HCT116 (cell line): Measurements from ENCODE around the gene IQGAP2. TPM values are rescaled to one million over a fixed set of nuclear protein-coding genes. Genes with fewer than 3 reads are reported as not detected.

ENCODE experiments used
- ATAC-seq: fragments of 200-7000 bp; cut with Tn5 transposase; 2 replicates; pipeline ENCODE4 v1.9.1; 2020; ENCODE audit warnings: mild to moderate bottlenecking, moderate library complexity
- BruUV-seq: library from RNA; stranded (reverse); fragments of 400-500 nt; replicated peaks from 2 replicates; lab custom pipeline; 2021; lab: Mats Ljungman, UMichigan
- CTCF ChIA-PET: fragments of 300-600 bp; sonication (Branson Sonifier 250); formaldehyde crosslinking; loops from one replicate; lab custom pipeline; 2021; ENCODE audit warnings: antibody characterized with exemption; lab: Charles Lee
- POLR2A ChIA-PET: fragments of 300-600, 350-600 bp; sonication (Branson Sonifier 250); formaldehyde crosslinking; loops from one replicate; lab custom pipeline; 2021; ENCODE audit warnings: antibody characterized with exemption; lab: Charles Lee
- RAD21 ChIA-PET, 2 experiments: fragments of 300-600 bp; sonication (Branson Sonifier 250); formaldehyde crosslinking; loops; one replicate each; lab custom pipeline; 2023; ENCODE audit warnings: low total read pairs in 2 of 2; ENCODE audit not compliant: uncharacterized antibody in 2 of 2, unreplicated experiment in 2 of 2, low non-redundant PET in 1 of 2; lab: Charles Lee
- DNase-seq: peaks from one replicate; pipeline ENCODE4 v3.0.0-alpha.2; 2010; ENCODE audit warnings: low read depth, low spot score
- H2AFZ ChIP-seq: fragments of 200-600 bp; shearing (Covaris generic), sonication (generic); 2 replicates; pipeline ENCODE4 v1.6.1; 2017; ENCODE audit warnings: low read depth, mixed run types, mixed read lengths, antibody characterized with exemption, low read length; ENCODE audit not compliant: poor library complexity, severe bottlenecking
- H3K27ac ChIP-seq: 2 replicates; pipeline ENCODE4 v1.5.1; 2012; ENCODE audit warnings: low read depth, low read length
- H3K27me3 ChIP-seq: fragments of 200-600 bp; sonication (generic); 2 replicates; pipeline ENCODE4 v1.6.1; 2016; ENCODE audit warnings: mixed run types, low read length, mixed read lengths; ENCODE audit not compliant: insufficient read depth
- H3K36me3 ChIP-seq, 2 experiments: fragments of 200-500 bp in 1 of 2; fragments of 200-600 bp in 1 of 2; sonication (Bioruptor generic) in 1 of 2; sonication (generic) in 1 of 2; 2 replicates each; pipeline versions ENCODE4 v1.5.1 to v1.6.1; 2014 to 2016; ENCODE audit warnings: low read length in 2 of 2, inconsistent platforms in 1 of 2, mixed read lengths in 1 of 2, mixed run types in 1 of 2; ENCODE audit not compliant: insufficient read depth in 2 of 2, control insufficient read depth in 1 of 2
- H3K4me1 ChIP-seq, 2 experiments: fragments of 200-600 bp in 1 of 2; sonication (generic) in 1 of 2; 2 replicates each; pipeline versions ENCODE4 v1.5.1 to v1.6.1; 2012 to 2017; ENCODE audit warnings: low read length in 2 of 2, inconsistent platforms in 1 of 2, mild to moderate bottlenecking in 1 of 2, mixed read lengths in 1 of 2, mixed run types in 1 of 2, moderate library complexity in 1 of 2; ENCODE audit not compliant: insufficient read depth in 2 of 2, control insufficient read depth in 1 of 2
- H3K4me2 ChIP-seq: fragments of 200-600 bp; sonication (generic); 2 replicates; pipeline ENCODE4 v1.6.1; 2017; ENCODE audit warnings: mixed run types, low read length, mixed read lengths
- H3K4me3 ChIP-seq, 2 experiments: fragments of 200-600 bp in 1 of 2; sonication (generic) in 1 of 2; replicated peaks in 1 of 2; 2 replicates each; pipeline ENCODE4 v1.5.1; 2011 to 2016; ENCODE audit warnings: low read length in 2 of 2, control low read depth in 1 of 2, low read depth in 1 of 2, mild to moderate bottlenecking in 1 of 2, mixed read lengths in 1 of 2, mixed run types in 1 of 2
- H3K79me2 ChIP-seq: fragments of 200-600 bp; sonication (generic); 2 replicates; pipeline ENCODE4 v1.6.1; 2017; ENCODE audit warnings: mild to moderate bottlenecking, mixed run types, low read length, moderate library complexity, mixed read lengths; ENCODE audit not compliant: insufficient read depth
- H3K9ac ChIP-seq: fragments of 200-600 bp; sonication (generic); 2 replicates; pipeline ENCODE4 v1.6.1; 2016; ENCODE audit warnings: low read length, mixed read lengths
- H3K9me2 ChIP-seq: fragments of 200-600 bp; sonication (generic), shearing (Covaris generic); 2 replicates; pipeline ENCODE4 v1.6.1; 2017; ENCODE audit warnings: mixed run types, mild to moderate bottlenecking, moderate library complexity; ENCODE audit not compliant: insufficient read depth
- H3K9me3 ChIP-seq, 2 experiments: fragments of 200-500 bp in 1 of 2; fragments of 200-600 bp in 1 of 2; sonication (Bioruptor generic) in 1 of 2; sonication (generic) in 1 of 2; 2 replicates each; pipeline ENCODE4 v1.6.1; 2014 to 2017; ENCODE audit warnings: low read length in 2 of 2, mixed read lengths in 2 of 2, inconsistent platforms in 1 of 2, low read depth in 1 of 2, mild to moderate bottlenecking in 1 of 2, mixed run types in 1 of 2, moderate library complexity in 1 of 2; ENCODE audit not compliant: control insufficient read depth in 1 of 2, insufficient read depth in 1 of 2
- H4K20me1 ChIP-seq: fragments of 200-600 bp; sonication (generic), shearing (Covaris generic); 2 replicates; pipeline ENCODE4 v1.6.1; 2017; ENCODE audit warnings: mixed run types, mild to moderate bottlenecking, moderate library complexity; ENCODE audit not compliant: insufficient read depth
- CBX3 ChIP-seq: IDR thresholded peaks from 2 replicates; pipeline ENCODE4 v1.6.1; 2012; ENCODE audit warnings: low read depth
- EZH2phosphoT487 ChIP-seq: fragments of 200-600 bp; IDR thresholded peaks from 2 replicates; pipeline ENCODE4 v1.6.1; 2018; ENCODE audit warnings: antibody characterized with exemption, borderline replicate concordance
- FOSL1 ChIP-seq: IDR thresholded peaks from 2 replicates; pipeline ENCODE4 v1.6.1; 2012; ENCODE audit warnings: low read depth
- POLR2A ChIP-seq: IDR thresholded peaks from 2 replicates; pipeline ENCODE4 v1.7.0; 2011; ENCODE audit warnings: borderline replicate concordance; ENCODE audit not compliant: insufficient read depth, insufficient read length; ENCODE audit errors: extremely low read depth
- REST ChIP-seq: IDR thresholded peaks from 2 replicates; pipeline ENCODE4 v1.6.1; 2012; ENCODE audit warnings: low read depth
- SIN3A ChIP-seq: IDR thresholded peaks from 2 replicates; pipeline ENCODE4 v1.6.1; 2012; ENCODE audit warnings: low read depth
- SRF ChIP-seq: IDR thresholded peaks from 2 replicates; pipeline ENCODE4 v1.6.1; 2012; ENCODE audit warnings: low read depth
- TCF7L2 ChIP-seq: IDR thresholded peaks from 2 replicates; pipeline ENCODE4 v1.7.0; 2011; ENCODE audit warnings: borderline replicate concordance, inconsistent platforms; ENCODE audit not compliant: insufficient read depth, insufficient read length; ENCODE audit errors: extremely low read depth
- ZFX ChIP-seq: fragments of 450-650 bp; IDR thresholded peaks from 2 replicates; pipeline ENCODE4 v1.6.1; 2017
- ZNF274 ChIP-seq: fragments of 200-500 bp; sonication (Bioruptor generic); IDR thresholded peaks from 2 replicates; pipeline ENCODE4 v1.6.1; 2014; ENCODE audit warnings: mild to moderate bottlenecking, low read depth, low read length, inconsistent platforms
- intact Hi-C: fragments of 100-400 bp; cut with micrococcal nuclease; formaldehyde crosslinking; loops from 2 replicates; pipeline ENCODE4 v1.10.0; 2022
- total RNA-seq: library from RNA; stranded (reverse); gene quantifications from one replicate; pipeline ENCODE4 v1.2.1, GENCODE V29; 2021; ENCODE audit not compliant: unreplicated experiment
- TF ChIP-seq, protein P1 (sequence below), 3 experiments: fragments of 200-600 bp in 1 of 3; sonication (generic) in 1 of 3; IDR thresholded peaks in 2 of 3; conservative IDR thresholded peaks in 1 of 3; 2 replicates each; pipeline ENCODE4 v1.5.1; 2012 to 2017; ENCODE audit warnings: low read depth in 2 of 3, low read length in 2 of 3, antibody characterized with exemption in 1 of 3, borderline replicate concordance in 1 of 3, control low read depth in 1 of 3, mild to moderate bottlenecking in 1 of 3, mixed read lengths in 1 of 3, mixed run types in 1 of 3, moderate library complexity in 1 of 3; ENCODE audit not compliant: insufficient read depth in 1 of 3

IQGAP2 gene
- total RNA-seq, 1 experiment from 2014 or later: 2.0 TPM

- DNase-seq: no peak
- H3K79me2 ChIP-seq: no peaks in the 10 kb centered on the region
- TF ChIP-seq ZFX: no peak
- no peak for TF ChIP-seq POLR2A
- no peak for TF ChIP-seq TCF7L2
- TF ChIP-seq, all 23 proteins: peak for 0
- Histone ChIP-seq H4K20me1 (no peaks in the 10 kb centered on the region), H3K4me1 (peaks cover 0 to 6% of the 10 kb centered on the region in 2 experiments; a peak in 3 of 4 replicates), H3K9ac (no peak overlapping the region), H3K27ac (no peak overlapping the region), H3K4me3 (no peak overlapping the region), H3K4me2 (no peak overlapping the region), H3K9me2 (no peaks in the 10 kb centered on the region), H3K9me3 (no peaks in the 10 kb centered on the region), H3K36me3 (no peaks in the 10 kb centered on the region), H3K27me3 (no peaks in the 10 kb centered on the region), H2AFZ (no peak overlapping the region)
- ATAC-seq: no peak
- CTCF ChIA-PET: no interaction called here
- no TSS peak for BruUV-seq
- RAD21 ChIA-PET: no interaction called here
- POLR2A ChIA-PET: no interaction called here
- intact Hi-C loops: no loop called here
These were observed 121.2 kb downstream of the IQGAP2 start for GRCh38 chr5:76524101-76524835.

DNA sequence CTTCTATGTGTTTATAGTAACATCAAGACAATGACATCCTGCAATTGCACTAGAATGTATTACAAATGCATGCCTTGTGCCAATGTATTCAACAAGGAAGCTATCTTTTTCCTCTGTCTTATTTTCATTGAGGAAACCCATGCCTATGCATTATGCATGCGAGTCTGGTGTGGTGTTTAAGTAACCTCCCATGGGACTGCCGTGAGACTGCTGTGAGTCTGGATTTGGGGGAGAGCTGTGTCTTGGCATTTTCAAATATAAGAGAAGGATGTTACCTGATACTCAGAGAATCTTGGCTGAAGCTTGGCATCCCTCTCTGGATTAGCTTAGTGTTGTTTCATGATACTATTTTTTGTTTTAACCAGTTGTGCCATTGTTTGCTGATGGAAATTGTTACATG is 121.8 kb downstream of the IQGAP2 start:
- no peak overlapping the region for H3K4me2 ChIP-seq
- CTCF ChIA-PET: no interaction called here
- peaks cover 0 to 6% of the 10 kb centered on the region in 2 experiments; a peak in 3 of 4 replicates for H3K4me1 ChIP-seq
- H3K27me3 ChIP-seq: no peaks in the 10 kb centered on the region
- no peak for TF ChIP-seq SIN3A
- TF ChIP-seq FOSL1: no peak
- no peak for TF ChIP-seq REST
- TF ChIP-seq SRF: no peak
- TF ChIP-seq, protein P1, sequence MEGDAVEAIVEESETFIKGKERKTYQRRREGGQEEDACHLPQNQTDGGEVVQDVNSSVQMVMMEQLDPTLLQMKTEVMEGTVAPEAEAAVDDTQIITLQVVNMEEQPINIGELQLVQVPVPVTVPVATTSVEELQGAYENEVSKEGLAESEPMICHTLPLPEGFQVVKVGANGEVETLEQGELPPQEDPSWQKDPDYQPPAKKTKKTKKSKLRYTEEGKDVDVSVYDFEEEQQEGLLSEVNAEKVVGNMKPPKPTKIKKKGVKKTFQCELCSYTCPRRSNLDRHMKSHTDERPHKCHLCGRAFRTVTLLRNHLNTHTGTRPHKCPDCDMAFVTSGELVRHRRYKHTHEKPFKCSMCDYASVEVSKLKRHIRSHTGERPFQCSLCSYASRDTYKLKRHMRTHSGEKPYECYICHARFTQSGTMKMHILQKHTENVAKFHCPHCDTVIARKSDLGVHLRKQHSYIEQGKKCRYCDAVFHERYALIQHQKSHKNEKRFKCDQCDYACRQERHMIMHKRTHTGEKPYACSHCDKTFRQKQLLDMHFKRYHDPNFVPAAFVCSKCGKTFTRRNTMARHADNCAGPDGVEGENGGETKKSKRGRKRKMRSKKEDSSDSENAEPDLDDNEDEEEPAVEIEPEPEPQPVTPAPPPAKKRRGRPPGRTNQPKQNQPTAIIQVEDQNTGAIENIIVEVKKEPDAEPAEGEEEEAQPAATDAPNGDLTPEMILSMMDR (IDR thresholded peaks at IDR 0.05 in 2 of 3, conservative IDR thresholded peaks at IDR 0.05 in 1 of 3; ENCODE audit: borderline replicate concordance in 1 of 3, insufficient read depth in 1 of 3, low read depth in 2 of 3, low read length in 2 of 3): no peak
- TF ChIP-seq TCF7L2: no peak
- no peak for TF ChIP-seq ZFX
- no peak for TF ChIP-seq EZH2phosphoT487
- no peak for TF ChIP-seq CBX3
- TF ChIP-seq ZNF274: no peak
- intact Hi-C loops: no loop called here
- no peaks in the 10 kb centered on the region for H3K36me3 ChIP-seq
- no peak for ATAC-seq
- no peaks in the 10 kb centered on the region for H3K79me2 ChIP-seq
- H3K9me3 ChIP-seq: no peaks in the 10 kb centered on the region
- RAD21 ChIA-PET: no interaction called here
- DNase-seq: no peak
- BruUV-seq: no TSS peak
- H4K20me1 ChIP-seq: no peaks in the 10 kb centered on the region
- no peak overlapping the region for H2AFZ ChIP-seq
- no peak overlapping the region for H3K27ac ChIP-seq
- no peak overlapping the region for H3K9ac ChIP-seq
- no peaks in the 10 kb centered on the region for H3K9me2 ChIP-seq
- POLR2A ChIA-PET: no interaction called here
- no peak overlapping the region for H3K4me3 ChIP-seq
